HepG2 (cell line): Measurements from ENCODE around the gene KLHL18.

Experiments
- CTCF ChIP-seq: sonication (generic); formaldehyde crosslinking; IDR thresholded peaks from 2 replicates; pipeline ENCODE4 v1.5.0; 2020; ENCODE audit warnings: mild to moderate bottlenecking, missing genetic modification reagents, moderate library complexity
- FOSL1 ChIP-seq: sonication (generic); formaldehyde crosslinking; IDR thresholded peaks from 2 replicates; pipeline ENCODE4 v1.9.0; 2021; ENCODE audit warnings: missing genetic modification reagents, borderline replicate concordance
- ZKSCAN8 ChIP-seq: IDR thresholded peaks from 2 replicates; pipeline ENCODE4 v1.6.1; 2016; ENCODE audit warnings: borderline replicate concordance, missing genetic modification reagents, missing compliant biosample characterization
- ZNF121 ChIP-seq: sonication (generic); formaldehyde crosslinking; IDR thresholded peaks from 2 replicates; pipeline ENCODE4 v1.5.0; 2020; ENCODE audit warnings: mild to moderate bottlenecking, missing genetic modification reagents

GRCh38 chr3:47282424-47283192 lies at the start of gene KLHL18, which contains the start of gene KIF9:
- TF ChIP-seq ZNF121 (CRISPR knock-in tag) (0 out of 2 replicates have a peak, but pooled peaks have one; percentile 33), ZKSCAN8 (CRISPR knock-in tag) (peak; percentile 77; the same call in 1 of the 2 replicates), FOSL1 (no peak), CTCF (CRISPR knock-in tag) (peak; percentile 47)
